Measurements from ENCODE around the gene TP53TG5. TPM values are rescaled to one million over a fixed set of nuclear protein-coding genes. Genes with fewer than 3 reads are reported as not detected.

Gene TP53TG5
- polyA plus RNA-seq, 4 donors = 0.97 to 2.2 (median 1.5) TPM

DNA sequence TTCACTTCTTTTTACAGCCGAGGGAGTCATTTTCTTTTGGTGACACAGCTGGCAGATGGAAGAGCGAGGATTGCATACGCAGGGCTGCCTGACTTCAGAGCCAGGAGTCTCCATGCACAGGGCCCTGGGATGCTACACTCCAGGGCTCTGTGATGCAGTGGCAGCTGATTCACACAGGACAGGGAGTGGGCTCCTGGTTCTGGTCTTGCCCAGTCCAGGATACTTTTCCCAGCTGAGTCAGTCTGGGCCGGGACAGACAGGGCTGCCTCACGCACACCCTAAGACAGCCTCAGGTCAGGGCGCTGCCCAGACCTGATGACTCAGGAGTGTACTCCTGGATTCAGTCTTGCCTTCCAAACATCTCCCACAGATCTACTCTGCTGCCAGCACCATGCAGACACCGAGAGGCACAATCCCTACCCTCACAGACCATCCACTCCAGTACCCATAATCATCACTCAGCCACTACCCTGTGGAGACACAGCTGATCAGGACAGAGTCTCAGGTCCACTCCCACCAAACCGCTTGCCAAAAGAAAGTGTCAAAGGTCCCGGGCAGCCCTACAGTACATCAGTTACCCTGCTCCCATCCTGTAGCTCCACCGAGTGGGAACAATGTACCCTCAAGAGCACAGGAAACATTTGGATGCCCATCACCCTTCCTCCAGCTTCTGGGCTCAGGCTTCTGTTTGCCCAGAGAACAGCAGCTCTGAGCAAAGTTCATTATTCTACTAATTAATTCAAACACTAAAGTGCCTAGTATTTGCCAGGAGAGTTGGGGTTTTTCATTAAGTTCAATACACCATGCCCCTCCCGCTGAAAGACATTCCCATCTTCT is 41.4 kb downstream of the TP53TG5 start:
- DNase-seq (ENCODE audit: low read depth in 4 of 4, low spot score in 2 of 4) = no peak

DNA sequence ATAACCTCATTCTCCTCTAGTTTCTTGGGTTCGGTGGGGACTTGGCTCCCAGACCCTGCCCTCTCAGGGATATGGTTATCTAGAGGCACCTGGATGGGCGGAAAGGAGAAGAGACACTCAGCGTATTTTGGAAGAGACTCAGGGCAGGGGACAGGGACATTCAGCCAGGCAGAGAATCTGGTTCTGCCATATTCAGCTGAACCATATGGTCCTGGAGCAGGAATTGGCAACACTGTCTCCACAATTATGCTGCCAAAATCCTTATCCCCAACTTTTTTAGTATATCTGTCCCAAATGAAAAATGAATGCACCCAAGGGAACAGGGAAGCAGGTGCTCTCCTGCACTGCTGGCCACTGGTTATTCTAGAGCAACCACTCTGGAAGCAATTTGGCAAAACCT is 47.6 kb downstream of the TP53TG5 start:
- no peak for DNase-seq (ENCODE audit: low read depth in 4 of 4, low spot score in 2 of 4)

DNA sequence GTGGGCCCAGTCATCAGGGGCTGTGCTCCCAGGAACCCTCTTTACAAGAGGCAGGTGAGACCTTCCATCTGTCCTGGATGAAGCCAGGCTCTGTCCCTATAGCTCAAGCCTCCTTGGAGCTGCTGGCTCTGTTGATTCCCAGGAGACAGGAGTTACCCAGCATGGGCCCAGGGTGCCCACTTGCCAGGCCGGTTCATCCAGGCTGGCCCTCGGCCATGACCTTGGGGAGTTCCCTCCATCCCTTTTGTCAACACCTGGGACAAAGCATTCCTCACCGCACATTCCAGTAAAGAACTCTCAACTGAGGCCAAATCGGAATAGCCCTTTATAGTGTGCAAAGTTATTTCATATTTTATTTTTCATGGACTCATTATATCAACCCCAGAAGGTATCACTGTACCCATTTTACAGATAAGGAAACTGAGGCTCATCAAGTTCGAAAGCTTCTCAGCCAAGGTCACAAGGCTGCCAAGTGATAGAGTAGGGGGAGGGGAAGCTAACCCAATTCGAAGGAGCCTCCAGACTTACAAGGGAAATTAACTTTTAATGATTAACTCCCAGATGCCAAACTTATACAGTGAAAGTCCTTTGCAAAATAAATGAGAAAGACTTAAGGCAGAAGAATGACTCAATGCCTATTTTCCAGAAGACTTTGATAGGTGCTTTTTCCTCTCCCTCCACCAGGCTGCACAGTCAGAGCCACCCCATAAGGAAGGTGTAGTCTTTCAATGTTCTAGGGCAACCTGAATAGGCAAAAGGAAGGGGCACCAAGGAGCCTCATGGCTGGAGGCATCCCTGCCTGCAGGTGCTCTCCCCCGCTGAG is 48.4 kb downstream of the TP53TG5 start:
- DNase-seq (ENCODE audit: low read depth in 4 of 4, low spot score in 2 of 4) = no peak

- DNase-seq (ENCODE audit: low read depth in 4 of 4, low spot score in 2 of 4) = no peak
Measured at GRCh38 chr20:45328451-45328850, 49.7 kb downstream of the TP53TG5 start.

DNA sequence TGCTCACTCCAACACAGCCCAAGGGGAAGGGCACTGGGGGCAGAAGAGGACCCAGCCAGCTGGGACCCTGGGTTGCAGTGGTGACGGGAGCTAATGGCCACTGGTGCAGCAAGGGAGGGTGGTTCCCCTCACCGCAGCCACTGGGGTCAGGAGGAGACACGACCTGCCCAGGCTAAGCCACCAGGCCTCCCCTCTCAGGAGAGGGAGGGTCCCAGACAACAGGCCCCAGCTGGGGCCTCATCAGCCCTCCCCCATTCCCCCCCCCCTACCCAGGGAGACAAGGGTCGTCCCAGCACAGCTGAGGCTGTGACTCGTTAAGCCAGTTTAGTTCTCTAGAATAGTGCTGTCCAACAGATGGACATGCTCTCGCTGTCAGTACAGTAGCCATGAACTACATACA is 52.8 kb downstream of the TP53TG5 start:
- no peak for DNase-seq (ENCODE audit: low read depth in 4 of 4, low spot score in 2 of 4)

GRCh38 chr20:45323731-45324130 is 54.4 kb downstream of the TP53TG5 start:
- no peak for DNase-seq (ENCODE audit: low read depth in 4 of 4, low spot score in 2 of 4)

- no peak for DNase-seq (ENCODE audit: low read depth in 4 of 4, low spot score in 2 of 4)
Measured at GRCh38 chr20:45322952-45323383, 55.2 kb downstream of the TP53TG5 start.

Other genes with a start within 250 kb of the TP53TG5 start
- under 1 TPM in 1 of 4 donors, not detected in 3; 0.27 TPM for gene PI3, start 203.4 kb downstream of the TP53TG5 start, polyA plus RNA-seq (ENCODE audit: insufficient read length in 4 of 4)
- gene SEMG1, start 171.3 kb downstream of the TP53TG5 start, polyA plus RNA-seq (ENCODE audit: insufficient read length in 4 of 4) = not detected
- under 1 TPM in 1 of 4 donors, not detected in 3; 0.06 TPM for gene SEMG2, start 157.0 kb downstream of the TP53TG5 start, polyA plus RNA-seq (ENCODE audit: insufficient read length in 4 of 4)
- gene SLPI, start 123.8 kb downstream of the TP53TG5 start, polyA plus RNA-seq (ENCODE audit: insufficient read length in 4 of 4) = under 1 TPM in 2 of 4 donors, not detected in 2; 0.38 to 0.52 TPM
- not detected for gene RBPJL, start 71.5 kb downstream of the TP53TG5 start, polyA plus RNA-seq (ENCODE audit: insufficient read length in 4 of 4)
- under 1 TPM; 0.19 to 0.52 (median 0.31) TPM for gene MATN4, start 70.0 kb downstream of the TP53TG5 start, polyA plus RNA-seq (ENCODE audit: insufficient read length in 4 of 4)
- 100 to 1,000 TPM; 152 to 172 (median 165) TPM for gene SDC4, start 29.9 kb downstream of the TP53TG5 start, polyA plus RNA-seq (ENCODE audit: insufficient read length in 4 of 4)
- gene SYS1, start 15.2 kb downstream of the TP53TG5 start, polyA plus RNA-seq (ENCODE audit: insufficient read length in 4 of 4) = 10 to 100 TPM; 29.0 to 35.9 (median 34.5) TPM
- 10 to 100 TPM; 21.9 to 26.2 (median 24.5) TPM for gene DBNDD2, start 30.0 kb upstream of the TP53TG5 start, polyA plus RNA-seq (ENCODE audit: insufficient read length in 4 of 4)
- gene PIGT, start 37.8 kb upstream of the TP53TG5 start, polyA plus RNA-seq (ENCODE audit: insufficient read length in 4 of 4) = 100 to 1,000 TPM in 2 of 4 donors, 10 to 100 TPM in 2; 91.4 to 116 (median 102) TPM
- 100 to 1,000 TPM; 156 to 270 (median 212) TPM for gene WFDC2, start 91.4 kb upstream of the TP53TG5 start, polyA plus RNA-seq (ENCODE audit: insufficient read length in 4 of 4)
- not detected for gene SPINT3, start 137.3 kb upstream of the TP53TG5 start, polyA plus RNA-seq (ENCODE audit: insufficient read length in 4 of 4)
- not detected for gene WFDC6, start 161.2 kb upstream of the TP53TG5 start, polyA plus RNA-seq (ENCODE audit: insufficient read length in 4 of 4)
- under 1 TPM; 0.08 to 0.65 (median 0.31) TPM for gene EPPIN, start 169.1 kb upstream of the TP53TG5 start, polyA plus RNA-seq (ENCODE audit: insufficient read length in 4 of 4)
- gene WFDC8, start 201.0 kb upstream of the TP53TG5 start, polyA plus RNA-seq (ENCODE audit: insufficient read length in 4 of 4) = under 1 TPM in 1 of 4 donors, not detected in 3; 0.27 TPM

Measured in left renal cortex interstitium (tissue), 4 donors.